GM18502 (cell line): ENCODE measurements around the gene G3BP2.
"Not testable (repeated sequence)": the region's sequence is repeated elsewhere in the genome, so short reads cannot be mapped to it uniquely, and the experiment has no call there.

Experiments used
- ATAC-seq: cut with Tn5 transposase; IDR thresholded peaks from one replicate; pipeline ENCODE4 v1.9.1; 2021; ENCODE audit warnings: mild to moderate bottlenecking; ENCODE audit not compliant: unreplicated experiment, poor library complexity

G3BP2 gene

DNA sequence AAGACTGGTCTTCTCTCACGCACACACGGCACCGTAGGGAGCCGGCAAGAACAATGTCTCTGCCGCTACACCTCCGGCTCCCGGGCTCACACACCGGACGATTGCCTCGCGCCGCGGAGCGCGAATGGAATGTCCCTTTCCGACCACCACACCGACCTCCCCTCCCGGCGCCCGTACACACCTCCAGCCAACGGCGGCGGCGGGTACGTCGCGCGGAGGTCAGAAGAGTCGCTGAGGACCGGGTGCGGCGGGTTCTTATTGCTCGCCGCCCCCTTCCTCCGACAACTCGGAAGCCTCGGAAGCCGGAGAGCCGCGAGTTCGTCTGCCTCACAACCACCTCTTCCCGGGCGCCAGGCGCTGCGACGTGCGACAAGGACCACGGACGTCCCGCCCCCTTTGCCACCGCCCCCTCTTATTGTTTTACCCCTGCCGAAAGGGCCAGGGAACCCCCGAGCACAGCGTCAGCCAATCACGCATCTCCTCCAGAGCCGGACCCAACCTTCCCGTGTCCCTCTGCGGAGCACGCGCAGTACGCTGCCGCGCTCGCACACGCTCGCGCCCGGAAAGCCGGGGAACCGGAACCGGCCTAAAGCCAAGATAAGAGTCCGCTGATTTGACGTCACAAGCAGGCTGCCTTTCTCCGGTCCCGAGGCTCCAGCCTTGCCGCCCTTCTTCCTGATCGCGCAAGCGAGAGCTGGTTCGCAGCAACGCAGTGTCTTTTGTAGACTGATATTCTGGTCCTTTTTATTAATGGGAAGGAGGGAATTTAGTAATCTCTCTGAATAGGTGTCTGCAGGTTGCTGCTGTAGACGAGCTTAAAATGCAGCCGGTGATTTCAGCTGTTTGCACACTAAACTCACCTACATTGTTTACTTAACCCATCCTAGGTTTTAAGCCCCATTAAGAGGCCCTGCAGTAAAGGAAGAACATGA is at the start of gene G3BP2:
TSS of gene G3BP2 (minus strand) at position 385 of the 932 bp plus-strand sequence. CDS start 11,386 bp downstream, outside the sequence.
- ATAC-seq = peak; percentile 93

DNA sequence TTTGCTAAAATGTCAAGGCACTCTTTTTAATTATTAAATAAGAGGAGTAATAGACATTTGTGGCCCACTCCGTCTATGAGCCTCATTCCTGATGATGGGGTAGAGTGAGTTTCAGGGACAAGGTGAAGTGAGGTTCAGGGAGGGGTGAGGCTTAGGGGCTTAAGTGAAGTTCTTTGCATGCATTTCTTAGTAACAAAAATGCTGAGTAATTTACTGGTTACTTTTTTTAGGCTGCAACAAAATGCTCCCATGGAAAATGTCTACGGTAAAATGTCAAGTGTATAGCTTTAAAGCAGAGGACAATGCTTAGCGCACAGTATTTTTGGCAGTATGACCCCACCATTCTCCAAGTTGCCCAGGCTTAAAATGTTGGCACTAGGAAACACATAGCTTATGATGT is 49.2 kb upstream of the G3BP2 start:
- no peak for ATAC-seq

DNA sequence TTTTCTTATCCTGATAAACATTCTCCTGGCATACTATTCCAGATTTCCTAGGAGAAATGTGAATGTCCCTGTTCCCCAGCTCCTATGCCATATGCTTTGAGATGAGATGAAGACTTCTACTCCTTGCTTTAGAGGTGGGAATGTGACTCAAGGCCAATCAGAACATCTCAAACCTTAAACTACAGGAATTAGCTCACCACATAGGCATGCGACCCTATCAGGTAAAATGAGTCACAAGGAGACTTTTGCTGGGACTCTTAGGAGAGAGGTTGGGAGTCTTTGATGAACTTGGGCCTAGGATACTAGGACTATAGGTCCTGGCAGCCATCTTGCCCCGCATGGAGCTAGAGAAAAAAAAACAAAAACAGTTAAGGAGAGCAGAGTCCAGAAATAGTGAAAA is 45.3 kb upstream of the G3BP2 start:
- ATAC-seq = no peak

DNA sequence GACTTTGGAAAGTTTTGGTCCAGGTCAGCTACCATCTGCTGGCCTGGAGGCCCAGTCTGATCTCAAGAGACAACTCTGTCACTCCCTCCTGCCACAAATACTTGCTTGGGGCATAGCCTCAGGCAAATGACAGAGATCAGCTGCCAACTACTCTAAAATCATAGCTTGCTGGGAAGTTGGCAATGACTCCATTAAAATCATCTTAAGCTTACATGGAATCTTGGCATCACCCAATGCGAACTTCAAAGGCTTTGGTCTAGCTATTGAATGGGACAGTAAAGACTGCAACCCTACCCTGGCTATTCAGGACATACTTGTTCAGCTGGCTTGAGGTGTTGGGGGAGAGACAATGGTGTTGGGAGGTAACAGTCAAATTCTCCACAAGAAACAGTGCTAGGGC is 44.2 kb upstream of the G3BP2 start:
- ATAC-seq = no peak

DNA sequence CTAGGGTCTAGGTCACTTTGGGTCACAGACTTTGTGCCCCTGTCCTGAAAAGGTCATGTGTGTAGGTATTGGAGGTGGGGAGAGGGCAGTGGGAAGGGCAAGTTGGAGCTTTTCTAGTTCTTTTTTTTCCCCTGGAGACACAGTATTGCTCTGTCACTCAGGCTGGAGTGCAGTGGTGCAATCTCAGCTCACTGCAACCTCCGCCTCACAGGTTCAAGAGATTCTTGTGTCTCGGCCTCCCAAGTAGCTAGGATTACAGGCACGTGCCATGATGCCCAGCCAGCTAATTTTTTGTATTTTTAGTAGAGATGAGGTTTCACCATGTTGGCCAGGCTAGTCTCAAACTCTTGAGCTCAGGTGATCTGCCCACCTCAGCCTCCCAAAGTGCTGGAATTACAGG is 42.8 kb upstream of the G3BP2 start:
- ATAC-seq = not testable (repeated sequence)

DNA sequence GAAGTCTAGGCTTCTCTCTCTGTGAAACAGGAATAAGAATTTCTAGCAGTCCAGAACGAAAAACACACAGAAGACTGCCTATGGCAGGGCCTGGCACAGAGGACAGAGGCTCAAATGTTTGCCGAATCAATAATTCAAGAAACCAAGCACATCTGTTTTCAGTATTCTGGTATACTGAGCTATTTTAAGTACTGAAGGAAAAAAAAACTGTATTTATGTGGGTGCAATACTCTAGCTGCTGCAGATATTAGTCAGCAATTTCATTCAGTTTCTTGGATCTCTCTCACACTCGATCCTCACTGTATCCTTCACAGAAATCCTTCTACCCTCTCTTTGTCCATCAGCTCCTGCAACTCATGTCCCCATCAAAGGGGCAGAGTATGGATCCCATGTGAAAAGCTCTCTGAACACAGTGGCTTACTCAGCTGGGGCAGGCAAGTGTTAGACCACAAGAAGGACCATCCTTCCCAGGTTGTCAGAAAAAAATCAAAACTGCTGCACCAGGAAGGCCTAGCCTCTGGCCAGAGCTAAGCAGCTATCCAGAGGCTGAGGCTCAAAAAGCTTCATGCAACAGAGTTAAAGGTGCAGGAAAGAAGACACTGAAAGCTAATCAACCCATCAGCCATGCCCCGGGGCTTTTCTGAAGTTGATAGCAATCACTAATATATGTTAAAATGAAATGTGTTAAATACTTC is 42.0 kb upstream of the G3BP2 start:
- ATAC-seq = no peak

DNA sequence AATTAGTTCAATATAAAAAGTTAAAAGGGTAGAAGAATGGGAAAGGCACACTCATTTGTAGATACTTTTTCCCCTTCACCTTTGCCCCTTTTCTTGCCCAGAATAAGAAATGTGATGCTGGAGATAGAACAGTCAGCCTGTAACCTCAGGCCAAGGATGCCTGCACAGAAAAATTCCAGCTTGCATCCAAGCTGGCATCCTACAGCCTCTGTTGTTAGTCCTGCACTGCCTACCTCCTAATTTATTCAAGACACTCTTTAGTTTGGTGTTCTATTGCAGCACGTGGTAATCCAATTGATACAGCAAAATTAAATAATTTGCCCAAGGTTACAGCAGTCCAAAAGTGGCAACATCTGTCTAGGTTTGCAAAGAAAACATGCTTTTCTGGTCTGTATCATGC is 41.5 kb upstream of the G3BP2 start:
- no peak for ATAC-seq

DNA sequence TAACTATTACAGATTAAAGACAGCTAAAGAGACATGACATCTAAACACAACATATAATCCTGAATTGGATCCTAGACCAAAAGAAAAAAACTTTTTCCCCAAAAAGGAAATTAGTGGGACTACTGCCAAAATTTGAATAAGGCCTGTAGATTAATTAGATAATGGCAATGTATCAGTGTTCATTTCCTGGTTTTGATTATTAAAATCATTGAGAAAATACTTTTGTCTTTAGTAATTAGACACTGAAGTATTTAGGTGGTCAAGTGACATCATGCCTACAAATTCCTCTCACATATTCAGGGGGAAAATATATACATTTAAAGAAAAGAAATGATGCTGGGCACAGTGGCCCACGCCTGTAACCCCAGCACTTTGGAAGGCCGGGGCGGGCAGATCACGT is 40.8 kb upstream of the G3BP2 start:
- ATAC-seq = no peak

DNA sequence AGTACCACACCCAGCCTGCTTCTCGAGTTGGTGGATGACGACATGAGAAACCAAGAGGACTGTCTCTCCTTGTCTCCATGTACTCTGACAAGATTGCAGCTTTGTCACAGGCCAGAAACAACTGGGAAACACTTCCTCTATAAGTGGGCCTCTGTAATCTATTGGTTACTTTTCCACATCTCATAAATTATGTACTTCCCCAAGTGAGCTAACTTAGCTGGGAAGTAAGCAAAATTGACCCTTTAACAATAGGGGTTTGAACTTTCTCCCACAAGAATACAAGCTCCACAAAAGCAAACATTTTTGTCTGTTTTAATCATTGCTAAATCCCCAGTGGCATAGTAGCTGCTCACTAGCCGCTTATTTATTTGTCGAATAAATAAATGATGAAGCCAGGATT is 37.0 kb upstream of the G3BP2 start:
- no peak for ATAC-seq

DNA sequence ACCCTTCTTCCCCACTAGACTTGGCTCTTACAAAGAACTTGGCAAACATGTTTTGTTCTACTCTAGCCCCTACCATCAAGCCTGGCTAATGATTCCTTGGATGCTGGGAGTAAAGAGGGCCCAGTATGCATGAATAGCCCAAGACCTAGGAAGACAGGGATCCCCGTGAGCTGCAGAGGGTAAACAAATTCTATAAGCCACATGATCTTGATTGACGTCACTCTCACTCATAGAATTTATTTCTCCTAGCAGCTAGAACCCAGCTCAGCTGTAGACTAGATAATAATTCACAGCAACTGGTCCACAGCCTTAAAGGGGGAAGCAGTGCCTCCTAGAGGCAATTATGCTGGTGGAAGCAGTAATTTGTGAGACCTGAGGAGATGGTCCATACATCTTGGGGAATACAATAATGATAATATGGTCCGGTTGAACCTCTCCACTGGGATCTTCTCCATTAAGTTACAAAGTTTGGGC is 35.0 kb upstream of the G3BP2 start:
- ATAC-seq = peak; percentile 63

DNA sequence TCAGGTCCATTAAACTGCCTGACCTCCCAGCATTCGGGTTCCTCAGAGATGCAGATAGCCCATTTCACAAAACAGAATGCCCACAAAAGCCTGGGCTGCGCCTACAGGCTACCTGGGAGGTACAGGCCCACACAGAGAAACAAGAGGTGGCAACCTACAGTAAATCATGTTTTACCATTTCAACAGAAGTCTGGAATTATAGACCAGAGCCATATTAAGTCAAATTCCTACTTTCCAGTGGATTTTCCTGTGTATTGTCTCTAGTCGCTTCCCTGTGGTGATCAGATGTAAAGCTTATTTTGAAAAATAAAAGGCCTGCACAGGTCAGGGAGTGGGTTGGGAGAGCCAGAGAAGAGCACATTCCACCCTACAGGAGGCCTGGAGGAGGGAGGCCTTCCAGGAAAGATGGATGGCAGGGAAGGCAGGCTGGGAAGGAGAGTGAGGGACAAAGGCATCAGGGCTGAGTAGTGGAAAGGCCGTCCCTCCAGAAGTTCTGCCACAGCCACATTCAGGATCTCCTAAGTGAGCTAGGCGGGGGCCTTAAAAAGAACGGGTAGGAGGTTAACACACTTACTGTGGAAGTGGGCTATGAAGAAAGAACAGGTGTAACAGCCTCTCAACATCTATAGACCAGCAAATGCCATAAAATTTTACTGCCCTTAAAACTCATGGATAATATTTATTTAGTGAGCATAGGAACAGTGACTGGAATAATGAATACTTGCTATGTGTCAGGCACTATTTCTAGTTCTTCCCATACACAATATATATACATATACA is 32.2 kb upstream of the G3BP2 start:
- no peak for ATAC-seq

DNA sequence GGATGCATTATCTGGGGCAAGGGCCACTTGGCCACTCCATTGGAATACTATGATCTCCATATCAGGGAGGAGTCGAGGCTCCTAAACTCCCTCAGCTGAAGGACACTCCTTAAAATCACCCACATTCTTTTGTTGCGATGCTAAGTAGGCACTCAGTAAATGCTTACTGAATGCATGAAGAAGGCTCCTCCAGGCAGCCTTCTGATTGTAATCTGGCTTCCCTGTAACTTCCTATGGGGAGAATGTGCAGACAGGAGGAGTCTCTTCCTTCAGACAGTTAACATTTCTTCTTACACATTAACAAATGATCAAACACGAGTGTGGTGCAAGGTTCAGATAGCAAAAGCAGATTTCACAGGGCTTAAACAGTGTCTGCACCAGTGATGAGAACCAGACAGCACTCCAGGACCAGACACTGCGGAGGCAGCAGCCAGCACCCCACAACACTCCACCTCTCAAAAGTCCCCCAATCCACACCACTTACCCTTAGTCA is 29.8 kb upstream of the G3BP2 start:
- no peak for ATAC-seq

DNA sequence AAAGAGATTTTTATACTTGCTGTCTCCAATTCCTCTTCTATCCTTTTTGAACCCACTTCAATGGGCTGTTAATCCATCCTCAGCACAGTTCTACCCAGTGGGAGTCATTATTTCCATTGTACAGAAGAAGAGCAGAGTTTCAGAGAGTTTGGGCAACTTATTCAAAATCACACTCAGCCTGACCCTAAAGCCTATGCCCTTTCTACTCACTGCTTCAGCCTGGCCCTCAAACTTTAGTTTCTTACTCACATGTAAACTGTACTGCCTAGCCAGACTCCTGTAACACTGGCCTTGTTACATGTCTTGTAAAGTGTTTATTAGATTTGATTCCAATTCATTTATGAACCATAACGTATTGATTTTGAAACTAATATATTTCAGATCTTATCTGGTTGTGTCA is 26.1 kb upstream of the G3BP2 start:
- ATAC-seq = peak; percentile 15

DNA sequence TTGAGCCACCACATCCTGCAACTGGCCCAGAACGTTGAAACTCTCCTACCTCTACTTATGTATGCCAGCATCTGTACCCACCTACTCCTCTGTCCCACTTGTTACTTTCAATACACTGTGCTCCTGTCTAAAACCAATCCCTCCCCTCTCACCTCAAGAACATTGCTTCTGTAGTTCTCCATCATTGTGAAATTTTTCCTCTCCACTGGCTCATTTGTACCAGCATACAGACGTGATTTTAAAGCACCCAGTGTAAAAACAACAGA is 25.7 kb upstream of the G3BP2 start:
- peak; percentile 51 for ATAC-seq

DNA sequence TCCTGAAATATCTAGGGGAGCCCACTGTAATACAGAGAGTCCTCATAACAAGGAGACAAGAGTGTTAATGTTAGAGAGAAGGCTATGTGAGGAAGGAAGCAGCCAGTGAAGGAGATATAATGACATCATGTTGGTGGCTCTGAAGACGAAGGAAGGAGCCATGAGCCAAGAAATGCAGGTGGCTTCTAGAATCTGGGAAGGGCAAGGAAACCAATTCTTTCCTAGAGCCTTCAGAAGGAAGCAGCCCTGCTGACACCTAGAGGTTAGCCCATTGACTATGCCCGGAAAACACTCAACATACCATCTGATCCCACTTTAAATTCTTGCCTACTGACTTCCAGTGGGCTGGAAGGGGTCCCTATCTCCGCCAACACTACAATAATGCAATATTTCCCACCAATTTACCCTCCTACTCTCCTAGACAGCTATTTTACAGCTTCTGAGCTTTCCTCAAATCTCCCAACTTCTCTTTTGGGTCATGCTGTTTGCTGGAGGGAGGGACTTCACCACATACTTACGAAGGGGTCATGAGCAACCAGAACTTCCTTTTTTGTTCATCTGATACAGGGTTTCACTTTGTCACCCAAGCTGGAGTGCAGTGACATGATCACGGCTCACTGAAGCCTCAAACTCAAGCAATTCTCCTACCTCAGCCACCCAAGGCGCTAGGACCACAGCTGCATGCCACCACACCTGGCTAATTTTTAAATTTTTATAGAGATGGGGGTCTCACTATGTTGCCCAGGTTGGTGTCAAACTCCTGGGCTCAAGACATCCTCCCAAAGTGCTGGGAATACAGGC is 25.2 kb upstream of the G3BP2 start:
- ATAC-seq = peak; percentile 96

DNA sequence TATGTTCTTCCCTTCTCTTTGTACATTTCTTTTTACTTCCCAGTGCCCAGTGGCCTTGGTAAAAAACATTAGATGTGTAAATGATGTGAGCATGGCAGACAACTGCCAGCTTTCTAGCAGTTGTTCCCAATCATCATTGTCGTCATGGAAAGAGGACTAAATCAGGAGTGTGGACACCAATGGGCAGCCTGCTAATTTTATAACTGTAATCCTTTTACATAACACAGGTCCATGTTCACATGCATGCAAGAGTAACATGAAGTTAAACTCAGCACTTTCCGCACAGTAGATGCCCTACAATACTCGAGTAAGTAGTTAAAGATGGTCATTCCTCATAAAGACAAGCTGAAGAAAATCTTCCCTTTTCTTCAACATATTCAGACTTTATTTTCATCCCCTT is 23.4 kb upstream of the G3BP2 start:
- no peak for ATAC-seq

DNA sequence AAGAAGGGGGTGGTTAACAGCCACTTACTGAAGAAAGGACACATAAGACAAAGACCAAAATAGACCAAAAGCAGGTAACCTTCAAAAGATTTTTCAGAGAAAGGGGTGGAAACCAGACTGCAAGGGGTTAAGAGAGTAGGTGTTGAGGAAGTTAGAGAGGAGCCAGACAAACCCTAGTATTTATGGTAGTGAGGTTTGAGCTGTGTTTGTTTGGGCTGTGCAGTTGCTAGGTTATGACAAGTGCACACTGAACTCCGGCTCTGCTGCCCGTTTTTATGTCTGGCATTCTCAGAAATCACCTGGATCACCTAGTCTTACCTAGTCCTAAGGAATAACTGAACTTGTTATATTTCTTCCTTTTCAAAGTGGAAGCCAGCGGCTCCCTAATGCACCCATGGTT is 22.9 kb upstream of the G3BP2 start:
- ATAC-seq = no peak

DNA sequence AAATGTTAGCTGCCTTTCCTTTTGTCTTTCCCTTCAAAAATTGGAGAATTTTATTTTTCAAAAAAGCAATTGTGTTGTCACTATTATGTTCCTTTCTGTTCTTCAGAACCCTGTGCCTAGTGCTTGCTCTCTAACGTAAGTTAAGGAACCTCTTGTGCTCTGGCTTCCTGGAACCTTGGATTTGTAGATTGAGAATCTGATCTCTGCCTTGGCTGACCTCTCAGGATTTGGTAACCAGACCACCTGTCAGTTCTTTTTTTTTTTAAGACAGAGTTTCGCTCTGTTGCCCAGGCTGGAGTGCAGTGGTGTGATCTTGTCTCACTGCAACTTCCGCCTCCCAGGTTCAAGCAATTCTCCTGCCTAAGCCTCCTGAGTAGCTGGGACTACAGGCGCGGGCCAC is 18.9 kb upstream of the G3BP2 start:
- not testable (repeated sequence) for ATAC-seq

DNA sequence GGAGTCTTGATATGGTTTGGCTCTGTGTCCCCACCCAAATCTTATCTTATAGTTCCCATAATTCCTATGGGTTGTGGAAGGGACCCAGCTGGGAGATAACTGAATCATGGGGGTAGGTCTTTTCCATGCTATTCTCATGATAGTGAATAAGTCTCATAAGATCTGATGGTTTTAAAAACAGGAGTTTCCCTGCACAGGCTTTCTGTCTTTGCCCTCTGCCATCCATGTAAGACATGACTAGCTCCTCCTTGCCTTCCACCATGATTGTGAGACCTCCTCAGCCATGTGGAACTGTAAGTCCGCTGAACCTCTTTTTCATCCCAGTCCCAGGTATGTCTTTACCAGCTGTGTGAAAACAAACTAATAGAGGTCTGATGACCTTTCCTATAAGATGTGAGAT is 13.9 kb upstream of the G3BP2 start:
- ATAC-seq = not testable (repeated sequence)

DNA sequence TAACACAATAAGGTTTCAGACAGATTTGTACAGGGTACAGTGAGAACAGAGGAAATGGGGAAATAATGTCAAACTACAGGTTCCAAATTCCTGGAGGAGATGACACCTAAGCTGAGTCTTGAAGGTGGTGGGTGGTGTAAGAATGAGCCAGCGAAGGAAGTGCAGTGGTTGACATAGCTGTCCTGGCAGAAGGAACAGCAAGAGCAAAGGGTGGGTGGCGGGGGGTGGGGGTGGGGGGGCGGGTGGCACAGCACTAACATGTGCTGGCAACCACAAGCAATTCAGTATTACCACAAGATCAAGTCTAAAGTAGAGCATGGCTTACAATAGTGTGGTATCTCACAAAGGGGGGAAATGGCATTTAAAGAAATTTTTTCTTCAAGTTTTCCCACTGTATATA is 13.1 kb upstream of the G3BP2 start:
- no peak for ATAC-seq
